OCI-LY7 (cell line): ENCODE measurements around the gene GP1BB. TPM values are rescaled to one million over a fixed set of nuclear protein-coding genes. Genes with fewer than 3 reads are reported as not detected.

Source experiments
- BruUV-seq: library from RNA; stranded (reverse); fragments of 400-500 nt; replicated peaks from 2 replicates; lab custom pipeline; 2021; lab: Mats Ljungman, UMichigan
- CTCF ChIA-PET: fragments of 300-600 bp; sonication (Branson Sonifier 250); formaldehyde crosslinking; loops from one replicate; lab custom pipeline; 2022; ENCODE audit warnings: antibody characterized with exemption; ENCODE audit not compliant: unreplicated experiment; lab: Charles Lee
- POLR2A ChIA-PET: fragments of 300-600 bp; sonication (Branson Sonifier 250); formaldehyde crosslinking; loops from one replicate; lab custom pipeline; 2022; ENCODE audit warnings: antibody characterized with exemption; lab: Charles Lee
- DNase-seq: peaks from one replicate; pipeline ENCODE4 v3.0.0-alpha.2; 2015; ENCODE audit warnings: low spot score
- H2AFZ ChIP-seq: fragments of 200-600 bp; sonication (generic), shearing (Covaris generic); 2 replicates; pipeline ENCODE4 v1.6.1; 2014; ENCODE audit warnings: mild to moderate bottlenecking, antibody characterized with exemption, low read length, moderate library complexity
- H3K27ac ChIP-seq: fragments of 200-600 bp; sonication (generic); 2 replicates; pipeline ENCODE4 v1.5.1; 2014; ENCODE audit warnings: mixed run types, low read depth, mild to moderate bottlenecking, moderate library complexity, low read length, inconsistent platforms; ENCODE audit not compliant: poor library complexity, severe bottlenecking
- H3K36me3 ChIP-seq: fragments of 200-600 bp; sonication (generic); 2 replicates; pipeline ENCODE4 v1.6.1; 2014; ENCODE audit warnings: mild to moderate bottlenecking, antibody characterized with exemption, low read length, moderate library complexity, mixed read lengths; ENCODE audit not compliant: insufficient read depth
- H3K4me1 ChIP-seq: fragments of 200-600 bp; sonication (generic); 2 replicates; pipeline ENCODE4 v1.5.1; 2014; ENCODE audit warnings: mild to moderate bottlenecking, low read length; ENCODE audit not compliant: insufficient read depth, poor library complexity, severe bottlenecking
- H3K4me2 ChIP-seq: fragments of 200-600 bp; sonication (generic); 2 replicates; pipeline ENCODE4 v1.6.1; 2014; ENCODE audit warnings: mild to moderate bottlenecking, low read length
- H3K4me3 ChIP-seq: fragments of 200-600 bp; sonication (generic); 2 replicates; pipeline ENCODE4 v1.5.1; 2014; ENCODE audit warnings: mild to moderate bottlenecking, low read depth, low read length; ENCODE audit not compliant: poor library complexity, severe bottlenecking
- H3K79me2 ChIP-seq: fragments of 200-600 bp; sonication (generic); 2 replicates; pipeline ENCODE4 v1.6.1; 2016; ENCODE audit warnings: low read depth, mild to moderate bottlenecking, low read length, moderate library complexity, mixed read lengths; ENCODE audit not compliant: insufficient read depth
- H3K9me2 ChIP-seq: fragments of 200-600 bp; sonication (generic); 2 replicates; pipeline ENCODE4 v1.6.1; 2016; ENCODE audit warnings: mild to moderate bottlenecking, low read length, mixed read lengths; ENCODE audit not compliant: insufficient read depth
- H3K9me3 ChIP-seq: fragments of 200-600 bp; sonication (generic); 2 replicates; pipeline ENCODE4 v1.6.1; 2014; ENCODE audit warnings: mild to moderate bottlenecking, mixed run types, low read length, mixed read lengths
- H4K20me1 ChIP-seq: fragments of 200-600 bp; sonication (generic); 2 replicates; pipeline ENCODE4 v1.6.1; 2014; ENCODE audit warnings: mild to moderate bottlenecking, antibody characterized with exemption, low read length, moderate library complexity, mixed read lengths; ENCODE audit not compliant: insufficient read depth
- CTCF ChIP-seq: fragments of 200-600 bp; sonication (generic); conservative IDR thresholded peaks from 2 replicates; pipeline ENCODE4 v1.5.1; 2014; ENCODE audit warnings: mild to moderate bottlenecking, antibody characterized with exemption, low read length, moderate library complexity, mixed read lengths
- EZH2phosphoT487 ChIP-seq: fragments of 200-600 bp; sonication (generic); IDR thresholded peaks from 2 replicates; pipeline ENCODE4 v1.6.1; 2018; ENCODE audit warnings: low read depth, borderline replicate concordance, mild to moderate bottlenecking, mixed run types, antibody characterized with exemption, low read length, moderate library complexity, mixed read lengths
- intact Hi-C: fragments of 100-400 bp; cut with micrococcal nuclease; formaldehyde crosslinking; loops from one replicate; pipeline ENCODE4 v1.10.0; 2022; ENCODE audit not compliant: unreplicated experiment
- total RNA-seq, 2 experiments: library from RNA; depleted of rRNA in 1 of 2; stranded (reverse); fragments of >200 nt in 1 of 2; shearing (Covaris generic) in 1 of 2; gene quantifications; 2 replicates each; pipeline ENCODE4 v1.2.3, GENCODE V29; 2014 to 2022

GP1BB gene
- total RNA-seq, 2 experiments from 2014 or later = not detected

GRCh38 chr22:19689408-19689807 is 33.9 kb upstream of the GP1BB start:
- Histone ChIP-seq H3K27ac (no peak overlapping the region), H2AFZ (no peak overlapping the region), H3K9me3 (no peaks in the 10 kb centered on the region), H3K4me3 (no peak overlapping the region), H4K20me1 (no peaks in the 10 kb centered on the region), H3K4me2 (no peak overlapping the region), H3K79me2 (no peaks in the 10 kb centered on the region), H3K4me1 (no peaks in the 10 kb centered on the region), H3K9me2 (no peaks in the 10 kb centered on the region), H3K36me3 (no peaks in the 10 kb centered on the region)
- BruUV-seq = no TSS peak
- no peak for TF ChIP-seq EZH2phosphoT487
- no peak for TF ChIP-seq CTCF
- DNase-seq = no peak
- intact Hi-C loops = no loop called here
- POLR2A ChIA-PET = no interaction called here
- CTCF ChIA-PET = no interaction called here

- DNase-seq = no peak
- Histone ChIP-seq H3K4me1 (no peaks in the 10 kb centered on the region), H3K4me2 (no peak overlapping the region), H2AFZ (no peak overlapping the region), H3K9me3 (no peaks in the 10 kb centered on the region), H4K20me1 (no peaks in the 10 kb centered on the region), H3K27ac (no peak overlapping the region), H3K36me3 (no peaks in the 10 kb centered on the region), H3K9me2 (no peaks in the 10 kb centered on the region), H3K79me2 (no peaks in the 10 kb centered on the region), H3K4me3 (no peak overlapping the region)
- ChIA-PET CTCF (no interaction called here), POLR2A (no interaction called here)
- intact Hi-C loops = no loop called here
- no TSS peak for BruUV-seq
- no peak for TF ChIP-seq EZH2phosphoT487
- no peak for TF ChIP-seq CTCF
These were observed 32.2 kb upstream of the GP1BB start for GRCh38 chr22:19691007-19691720.

- no peak for DNase-seq
- no peak for TF ChIP-seq EZH2phosphoT487
- no peak for TF ChIP-seq CTCF
- Histone ChIP-seq H3K36me3 (no peaks in the 10 kb centered on the region), H4K20me1 (no peaks in the 10 kb centered on the region), H3K4me1 (no peaks in the 10 kb centered on the region), H2AFZ (no peak overlapping the region), H3K79me2 (no peaks in the 10 kb centered on the region), H3K9me2 (no peaks in the 10 kb centered on the region), H3K9me3 (no peaks in the 10 kb centered on the region), H3K27ac (no peak overlapping the region), H3K4me3 (no peak overlapping the region), H3K4me2 (no peak overlapping the region)
- ChIA-PET POLR2A (no interaction called here), CTCF (no interaction called here)
- BruUV-seq = no TSS peak
- intact Hi-C loops = no loop called here
These were observed 31.5 kb upstream of the GP1BB start for GRCh38 chr22:19691721-19692341.
